ENCODE measurements around the gene IGFBPL1.
"Not testable (repeated sequence)": the region's sequence is repeated elsewhere in the genome, so short reads cannot be mapped to it uniquely, and the experiment has no call there.

Gene IGFBPL1

DNA sequence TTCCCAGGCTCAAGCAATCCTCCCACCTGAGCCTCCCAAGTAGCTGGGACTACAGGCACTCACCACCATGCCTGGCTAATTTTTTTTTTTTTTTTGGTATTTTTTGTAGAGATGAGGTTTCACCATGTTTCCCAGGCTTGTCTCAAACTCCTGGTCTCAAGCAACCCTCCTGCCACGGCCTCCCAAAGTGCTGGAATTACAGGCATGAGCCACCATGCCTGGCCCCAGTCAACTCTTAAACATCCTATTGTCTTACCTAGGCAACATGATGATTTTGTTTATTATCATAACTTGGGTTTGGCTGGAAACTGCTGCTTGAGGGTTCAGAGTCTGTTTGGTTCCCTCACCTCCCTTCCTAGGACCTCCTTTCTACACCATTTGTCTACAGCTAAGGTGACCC lies 25.1 kb downstream of the IGFBPL1 start:
- DNase-seq (ENCODE audit: low read depth in 2 of 2) = not testable (repeated sequence)

DNA sequence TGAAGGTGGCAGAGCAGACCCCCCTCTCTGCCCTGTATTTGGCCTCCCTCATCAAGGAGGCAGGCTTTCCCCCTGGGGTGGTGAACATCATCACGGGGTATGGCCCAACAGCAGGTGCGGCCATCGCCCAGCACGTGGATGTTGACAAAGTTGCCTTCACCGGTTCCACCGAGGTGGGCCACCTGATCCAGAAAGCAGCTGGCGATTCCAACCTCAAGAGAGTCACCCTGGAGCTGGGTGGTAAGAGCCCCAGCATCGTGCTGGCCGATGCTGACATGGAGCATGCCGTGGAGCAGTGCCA lies 27.9 kb downstream of the IGFBPL1 start:
- DNase-seq (ENCODE audit: low read depth in 2 of 2) = no peak

DNA sequence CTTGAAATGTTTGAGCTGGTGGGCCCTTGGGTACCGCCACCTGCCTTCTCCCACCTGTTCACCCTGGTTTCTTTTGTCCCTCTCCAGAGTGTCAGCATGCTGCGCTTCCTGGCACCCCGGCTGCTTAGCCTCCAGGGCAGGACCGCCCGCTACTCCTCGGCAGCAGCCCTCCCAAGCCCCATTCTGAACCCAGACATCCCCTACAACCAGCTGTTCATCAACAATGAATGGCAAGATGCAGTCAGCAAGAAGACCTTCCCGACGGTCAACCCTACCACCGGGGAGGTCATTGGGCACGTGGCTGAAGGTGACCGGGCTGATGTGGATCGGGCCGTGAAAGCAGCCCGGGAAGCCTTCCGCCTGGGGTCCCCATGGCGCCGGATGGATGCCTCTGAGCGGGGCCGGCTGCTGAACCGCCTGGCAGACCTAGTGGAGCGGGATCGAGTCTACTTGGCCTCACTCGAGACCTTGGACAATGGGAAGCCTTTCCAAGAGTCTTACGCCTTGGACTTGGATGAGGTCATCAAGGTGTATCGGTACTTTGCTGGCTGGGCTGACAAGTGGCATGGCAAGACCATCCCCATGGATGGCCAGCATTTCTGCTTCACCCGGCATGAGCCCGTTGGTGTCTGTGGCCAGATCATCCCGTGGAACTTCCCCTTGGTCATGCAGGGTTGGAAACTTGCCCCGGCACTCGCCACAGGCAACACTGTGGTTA lies 28.4 kb downstream of the IGFBPL1 start:
- DNase-seq (ENCODE audit: low read depth in 2 of 2) = no peak

DNA sequence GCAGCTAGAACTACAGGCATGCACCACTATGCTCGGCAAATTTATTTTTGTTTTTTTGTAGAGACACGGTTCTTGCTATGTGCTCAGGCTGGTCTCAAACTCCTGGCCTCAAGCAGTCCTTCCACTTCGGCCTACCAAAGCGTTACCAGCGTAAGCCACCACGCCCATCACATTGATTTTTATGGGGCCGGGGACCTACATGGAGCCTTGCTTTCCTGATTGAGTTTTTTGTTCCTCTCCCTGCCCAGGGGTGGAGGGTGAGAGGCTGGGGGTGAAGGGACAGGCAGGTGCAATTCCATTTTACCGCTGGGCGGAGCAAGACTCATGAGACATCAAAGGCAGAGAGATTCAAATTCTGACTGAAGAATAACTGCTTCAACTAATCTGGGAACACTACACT lies 29.8 kb downstream of the IGFBPL1 start:
- no peak for DNase-seq (ENCODE audit: low read depth in 2 of 2)

DNA sequence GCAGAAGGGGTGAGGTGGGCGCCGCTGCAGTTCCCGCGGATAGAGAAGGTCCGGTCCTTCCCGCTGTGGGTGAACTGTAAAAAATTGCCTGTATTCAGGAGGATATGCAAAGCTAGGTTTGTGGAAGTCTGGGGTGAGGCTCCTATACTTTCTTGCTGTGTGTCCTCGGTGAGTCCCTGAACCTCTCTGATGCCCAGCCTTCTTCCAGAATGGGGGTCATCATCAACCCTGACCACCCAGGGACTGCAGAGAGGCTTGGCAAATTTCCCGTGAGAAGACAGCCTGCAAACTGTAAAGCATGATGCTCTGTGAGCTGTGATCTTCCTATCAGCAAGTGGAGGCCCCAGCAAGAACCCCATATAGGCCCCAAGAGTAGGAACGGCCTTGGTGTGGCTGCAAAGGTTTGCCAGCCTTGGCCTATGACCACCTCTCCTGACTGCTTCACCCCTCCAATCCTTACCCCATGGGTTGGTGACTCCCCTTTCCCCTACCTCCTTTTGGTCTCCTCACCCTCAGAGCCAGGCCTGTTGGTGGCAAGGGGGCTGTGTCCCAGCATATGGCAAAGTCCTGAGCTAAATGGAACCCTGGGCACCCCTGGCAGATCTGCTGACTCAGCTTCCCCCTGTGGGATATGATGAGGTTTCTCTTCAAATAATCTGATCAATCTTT lies 31.0 kb downstream of the IGFBPL1 start:
- no peak for DNase-seq (ENCODE audit: low read depth in 2 of 2)

DNA sequence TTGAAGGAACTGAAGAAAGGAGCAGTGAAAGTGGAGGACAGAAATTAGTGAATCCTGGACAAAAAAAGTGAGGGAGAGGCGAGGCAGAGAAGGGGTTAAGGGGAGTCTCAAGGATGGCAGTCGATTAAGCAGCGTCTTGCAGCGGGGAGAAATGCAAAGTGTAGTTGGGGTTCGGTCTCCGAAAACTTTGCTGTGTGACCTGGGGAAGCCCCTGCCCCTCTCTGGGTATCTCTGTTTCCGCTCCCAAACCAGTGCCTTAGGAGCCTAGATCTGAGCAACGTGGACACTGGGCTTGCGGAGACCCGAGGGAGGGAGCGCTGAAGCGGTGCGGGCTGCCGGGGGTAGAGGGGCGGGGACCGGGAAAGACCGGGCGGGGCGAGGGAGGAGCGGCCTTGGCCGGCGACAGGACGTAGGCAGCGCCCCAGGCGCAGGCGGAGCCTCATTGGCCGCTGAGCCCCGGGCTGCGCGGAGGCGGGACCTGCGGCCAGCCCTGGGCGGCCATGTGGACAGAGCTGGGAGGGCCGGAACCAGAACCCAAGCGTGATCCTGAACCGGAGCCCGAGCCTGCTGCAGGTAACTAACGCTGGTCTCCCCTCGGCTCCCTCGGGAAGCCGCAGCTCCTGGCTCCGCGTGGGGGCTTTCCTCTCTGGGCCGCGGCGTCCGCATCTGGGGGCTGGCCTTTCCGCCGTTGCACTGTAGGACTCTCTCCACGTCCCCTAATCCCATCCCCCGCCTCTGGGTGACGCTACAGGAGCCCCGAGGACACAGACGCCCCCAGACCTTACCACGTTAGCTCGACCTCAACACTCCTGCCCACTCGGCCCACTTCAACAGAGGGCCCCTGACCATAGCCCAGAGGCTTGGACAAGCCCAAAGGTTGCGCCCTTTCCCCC lies 31.8 kb downstream of the IGFBPL1 start, which contains the start of gene ALDH1B1:
TSS of gene ALDH1B1 (plus strand) at position 468 of the 893 bp plus-strand sequence. CDS start 3,047 bp downstream, outside the sequence.
- DNase-seq (ENCODE audit: low read depth in 2 of 2) = peak; percentile 2 to 67

DNA sequence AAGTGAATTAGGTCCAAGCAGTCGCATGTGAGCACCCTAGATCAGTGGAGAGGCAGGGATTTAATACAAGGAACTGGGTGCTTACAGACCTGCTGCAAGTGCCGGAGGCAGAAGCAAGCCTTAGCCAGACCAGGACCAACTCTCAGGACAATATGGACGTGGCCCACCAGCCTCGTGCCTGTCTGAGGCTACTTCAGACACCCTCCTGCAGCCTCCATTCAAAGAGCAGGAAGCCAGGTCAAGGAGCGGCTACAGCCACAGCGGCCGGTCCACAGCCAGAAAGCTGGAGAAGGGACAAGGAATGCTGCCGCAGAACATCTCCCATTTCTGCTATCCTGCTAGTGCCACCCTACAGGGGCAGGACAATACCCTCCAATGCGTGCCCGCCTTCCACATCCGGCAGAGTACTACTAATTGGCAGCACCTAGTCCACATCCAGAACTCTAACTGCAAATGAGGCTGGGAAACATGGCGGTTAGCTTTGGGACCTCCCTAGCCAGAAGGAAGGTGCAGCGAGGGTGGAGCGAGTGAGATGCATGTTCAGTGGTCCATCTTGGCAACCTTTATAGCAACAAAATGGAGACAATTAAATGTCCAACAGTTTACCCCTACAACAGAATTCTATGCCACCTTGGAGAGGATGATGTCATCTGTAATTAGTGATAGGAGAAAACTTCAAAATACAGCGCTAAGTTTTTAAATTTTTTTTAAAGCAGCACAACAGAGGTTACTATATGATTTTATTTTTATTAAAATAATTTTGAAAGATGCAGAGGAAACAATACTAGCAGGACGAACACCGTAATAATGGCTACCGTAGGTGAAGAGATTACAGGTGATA lies 32.8 kb downstream of the IGFBPL1 start:
- DNase-seq (ENCODE audit: low read depth in 2 of 2) = no peak

DNA sequence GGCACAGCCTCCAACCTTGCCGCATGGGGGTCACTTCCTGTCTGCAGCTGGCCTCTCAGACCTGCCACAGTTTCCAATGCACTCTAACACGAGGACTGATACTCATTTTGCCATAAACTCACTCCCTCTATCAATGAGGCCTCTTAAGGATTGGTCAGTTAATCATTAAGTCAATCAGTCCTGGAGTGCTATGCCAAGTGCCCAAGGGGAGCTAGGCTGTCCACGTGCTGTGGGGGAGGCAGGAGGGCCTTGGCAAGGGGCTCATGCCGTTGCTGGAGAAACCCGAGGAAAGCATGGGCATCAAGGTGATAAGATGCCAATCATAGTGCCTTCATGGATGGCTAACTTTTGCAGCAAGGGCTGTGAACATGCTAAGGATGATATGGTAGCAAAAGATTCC lies 33.4 kb downstream of the IGFBPL1 start:
- DNase-seq (ENCODE audit: low read depth in 2 of 2) = no peak

DNA sequence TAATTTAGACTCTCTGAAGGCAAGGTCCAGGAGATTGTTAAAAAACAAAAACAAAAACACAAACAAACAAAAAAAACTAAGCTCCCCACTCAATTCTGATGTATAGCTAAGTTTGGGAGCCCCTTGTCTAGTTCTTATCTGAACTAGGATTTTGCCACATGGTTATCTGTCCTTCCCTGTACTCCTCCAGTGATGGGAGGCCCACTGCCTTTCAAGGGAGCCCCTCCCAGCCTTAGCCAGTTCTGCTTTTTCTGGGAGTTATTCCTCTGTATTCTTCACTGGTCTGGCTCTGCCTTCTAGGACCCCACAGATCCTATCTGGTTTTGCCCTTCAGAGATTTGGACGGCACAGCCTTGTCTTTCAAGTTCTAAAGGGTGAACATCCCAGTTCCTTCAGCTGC lies 33.8 kb downstream of the IGFBPL1 start:
- no peak for DNase-seq (ENCODE audit: low read depth in 2 of 2)

DNA sequence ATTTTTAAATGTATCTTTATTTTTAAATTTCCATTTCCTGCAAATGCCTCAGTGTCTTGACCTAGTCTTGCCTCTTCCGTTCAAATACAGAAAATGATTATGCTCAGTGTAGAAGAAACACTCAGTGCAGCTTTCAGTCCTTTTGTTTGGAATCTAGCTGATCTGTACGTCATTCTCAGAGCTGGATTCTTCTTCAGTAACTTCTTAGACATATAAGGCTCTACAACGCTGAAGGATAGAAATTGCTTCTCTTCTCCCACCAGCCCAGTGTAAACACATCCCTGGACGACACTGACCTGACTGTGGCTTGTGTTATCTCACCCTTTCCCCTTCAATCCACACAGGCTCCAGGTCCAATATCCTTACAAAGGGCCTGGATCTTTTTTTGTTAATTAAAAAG lies 34.9 kb downstream of the IGFBPL1 start:
- no peak for DNase-seq (ENCODE audit: low read depth in 2 of 2)

DNA sequence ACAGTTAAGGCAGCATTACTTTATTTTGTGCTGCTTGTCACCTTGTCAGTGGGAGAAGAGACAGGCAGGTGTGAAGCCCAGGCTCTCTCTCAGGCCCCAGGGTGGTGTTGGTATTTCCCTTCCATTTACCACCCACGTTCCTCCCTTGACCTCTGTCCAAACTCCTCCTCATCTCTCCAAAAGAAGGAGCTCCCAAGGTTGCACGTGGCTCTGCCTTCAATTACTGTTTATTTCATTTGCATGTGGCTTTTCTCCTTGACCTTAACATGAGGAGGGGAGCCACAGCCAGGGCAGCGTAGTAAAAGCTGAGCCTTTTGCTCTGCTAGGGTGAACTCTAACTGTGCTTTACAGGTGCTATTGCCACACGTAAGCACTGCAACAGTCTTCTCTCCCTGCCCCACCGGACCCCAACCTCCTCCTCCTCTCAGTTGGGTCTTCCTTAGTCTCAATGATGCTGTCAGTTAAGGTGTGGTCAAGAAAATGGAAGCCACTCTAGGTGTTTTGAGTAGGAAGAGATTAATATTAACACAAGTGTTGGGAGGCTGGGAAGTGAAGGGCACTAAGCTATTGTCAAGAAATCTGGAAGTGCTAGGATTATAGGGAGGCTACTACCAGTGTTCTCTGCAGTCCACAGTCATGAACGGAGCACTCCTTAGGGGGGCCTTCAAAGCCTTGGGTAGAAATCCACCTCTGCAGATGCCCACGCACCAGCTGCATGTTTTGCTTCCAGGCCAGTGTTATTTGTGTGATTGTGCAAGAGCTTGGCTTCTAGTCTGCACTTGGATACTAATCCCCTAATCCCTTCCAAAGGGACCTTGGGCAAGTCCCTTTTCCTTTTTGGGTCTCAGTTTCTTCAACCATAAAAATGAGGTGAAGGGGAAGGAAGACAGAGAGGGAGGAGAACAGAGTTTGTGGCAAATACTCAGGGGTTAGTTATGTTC lies 35.7 kb downstream of the IGFBPL1 start:
- no peak for DNase-seq (ENCODE audit: low read depth in 2 of 2)

DNA sequence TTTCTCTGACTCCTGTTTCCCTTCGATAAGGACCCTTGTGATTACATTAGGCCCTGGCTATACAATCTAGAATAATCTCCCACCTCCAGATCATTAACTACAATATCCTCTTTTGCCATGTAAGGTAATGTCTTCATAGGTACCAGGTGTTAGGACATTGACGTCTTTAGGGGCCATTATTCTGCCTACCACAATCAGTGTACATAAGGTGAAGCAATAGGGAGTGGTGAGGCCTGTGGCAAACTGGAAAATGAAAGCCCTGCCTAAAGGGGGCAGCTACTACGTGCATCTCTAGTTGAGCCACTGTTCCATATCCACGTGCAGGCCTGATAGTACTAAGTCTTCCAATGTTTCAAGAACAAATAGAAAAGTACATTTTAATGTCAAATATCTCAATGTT lies 36.5 kb downstream of the IGFBPL1 start:
- DNase-seq (ENCODE audit: low read depth in 2 of 2) = no peak

DNA sequence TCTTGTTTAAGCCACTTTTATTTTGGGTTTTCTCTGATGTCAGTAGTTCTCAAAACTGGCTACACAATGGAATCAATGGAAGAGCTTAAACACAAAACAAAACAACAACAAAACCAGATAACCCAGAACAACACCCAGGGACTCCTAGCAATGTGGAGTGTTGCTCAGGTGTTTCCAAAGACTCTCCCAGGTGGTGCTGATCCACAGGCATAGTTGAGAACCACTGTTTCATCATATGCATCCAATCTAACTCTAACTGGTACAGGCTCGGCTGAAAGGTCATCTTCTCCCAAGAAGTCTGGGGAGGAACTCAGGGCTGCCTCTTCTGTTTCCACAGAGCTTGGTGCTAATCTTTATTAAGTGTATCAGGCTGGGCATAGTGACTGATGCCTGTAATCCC lies 37.2 kb downstream of the IGFBPL1 start:
- no peak for DNase-seq (ENCODE audit: low read depth in 2 of 2)

DNA sequence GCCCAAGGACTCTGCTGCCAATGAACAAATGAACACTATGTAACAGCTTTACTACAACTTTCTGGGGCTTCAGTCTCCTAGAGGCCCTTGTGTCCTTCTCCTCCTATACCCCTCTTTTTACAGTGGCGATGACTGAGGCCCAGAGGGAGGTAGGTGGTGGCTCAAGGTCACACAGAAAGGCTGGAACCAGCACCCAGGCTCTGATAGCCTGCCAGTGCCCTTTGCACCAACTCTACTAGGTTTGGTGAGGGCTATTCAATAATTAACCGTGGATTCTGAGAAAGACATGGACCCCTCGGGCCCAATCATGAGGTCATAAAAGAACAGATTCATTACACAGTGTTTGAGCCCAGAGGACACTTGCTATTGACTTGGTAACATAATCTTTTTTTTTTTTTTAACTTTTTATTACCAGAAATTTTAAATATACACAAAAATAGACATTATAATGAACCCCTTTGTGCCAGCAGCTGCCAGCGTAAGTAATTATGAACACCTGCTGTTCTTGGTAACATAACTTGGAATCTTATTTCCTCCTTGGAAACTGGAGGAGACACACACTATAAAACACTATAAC lies 37.8 kb downstream of the IGFBPL1 start:
- no peak for DNase-seq (ENCODE audit: low read depth in 2 of 2)

DNA sequence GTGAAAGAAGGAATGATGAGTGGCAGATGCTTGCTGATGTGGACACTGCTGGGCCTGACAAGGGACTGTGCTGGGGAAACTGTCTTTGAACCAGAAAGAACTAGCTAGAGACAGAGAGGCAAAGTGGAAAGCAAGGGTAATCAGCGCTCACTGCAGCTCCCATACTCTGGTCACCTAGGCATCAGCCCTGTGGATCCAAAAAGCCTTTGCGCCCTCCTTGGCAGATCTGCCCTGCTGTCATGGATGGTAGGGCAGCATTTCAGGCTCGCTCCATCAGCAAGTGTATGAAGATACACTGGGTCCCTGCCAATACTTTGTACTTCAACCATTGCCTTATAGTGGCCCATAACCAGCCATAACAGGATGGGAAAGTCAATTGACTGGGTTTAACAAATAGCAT lies 38.4 kb downstream of the IGFBPL1 start:
- no peak for DNase-seq (ENCODE audit: low read depth in 2 of 2)

DNA sequence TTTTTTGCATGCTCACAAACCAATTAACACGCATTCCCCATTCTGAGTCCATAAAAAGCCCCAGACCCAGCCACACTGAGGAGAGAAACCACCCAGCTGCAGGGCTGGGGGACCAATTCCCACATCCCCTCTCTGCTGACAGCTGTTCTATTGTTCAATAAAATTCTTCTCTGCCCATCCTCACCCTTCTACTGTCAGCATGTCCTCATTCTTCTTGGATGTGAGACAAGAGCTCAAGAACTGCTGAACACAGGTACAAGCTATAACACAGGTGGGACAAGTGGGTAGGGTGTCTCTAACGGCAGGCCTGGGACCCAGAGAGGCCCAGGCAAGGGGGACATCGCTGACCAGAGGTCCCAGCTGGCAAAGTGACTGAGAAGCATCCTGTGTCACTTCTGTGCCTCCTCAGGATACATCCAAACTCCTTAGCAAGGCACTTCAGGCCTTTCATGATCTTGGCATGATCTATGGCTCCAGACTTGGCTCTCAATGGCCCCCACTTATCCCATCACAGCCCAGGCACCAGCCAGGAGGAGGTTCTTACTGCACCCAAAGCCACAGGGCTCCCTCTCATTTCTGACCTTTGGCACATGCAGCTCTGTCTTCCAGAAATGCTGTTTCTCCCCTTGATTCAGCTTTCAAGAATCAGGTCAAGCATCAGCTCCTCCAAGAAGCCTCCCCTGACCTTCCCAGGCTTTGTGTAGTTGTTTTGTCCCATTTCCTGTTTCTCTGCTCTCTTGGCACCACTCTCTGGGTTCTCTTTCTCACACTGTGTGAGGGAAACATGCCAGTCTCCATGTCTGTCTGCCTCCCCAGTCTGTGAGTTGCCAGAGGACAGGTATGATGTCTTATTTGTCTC lies 39.0 kb downstream of the IGFBPL1 start:
- no peak for DNase-seq (ENCODE audit: low read depth in 2 of 2)

DNA sequence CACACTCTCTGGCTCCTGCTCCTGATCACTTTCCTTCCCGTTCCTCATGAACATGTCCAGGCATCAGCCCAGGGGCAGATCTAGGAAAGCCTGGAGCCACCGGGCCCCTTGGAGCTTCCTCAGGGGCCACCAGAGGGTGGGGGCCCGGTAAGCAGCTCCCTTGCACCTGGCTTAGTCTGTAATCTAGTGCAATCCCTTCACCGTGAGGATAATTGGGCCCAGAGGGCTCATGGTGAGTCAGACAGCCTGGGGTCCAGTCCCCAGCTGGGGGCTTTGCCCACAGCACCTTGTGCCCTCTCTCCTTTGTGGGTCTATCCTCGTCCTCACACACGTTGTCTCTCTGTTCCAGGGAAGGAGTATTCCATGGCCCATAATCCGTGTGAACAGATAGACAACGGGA lies 42.1 kb downstream of the IGFBPL1 start:
- no peak for DNase-seq (ENCODE audit: low read depth in 2 of 2)

DNA sequence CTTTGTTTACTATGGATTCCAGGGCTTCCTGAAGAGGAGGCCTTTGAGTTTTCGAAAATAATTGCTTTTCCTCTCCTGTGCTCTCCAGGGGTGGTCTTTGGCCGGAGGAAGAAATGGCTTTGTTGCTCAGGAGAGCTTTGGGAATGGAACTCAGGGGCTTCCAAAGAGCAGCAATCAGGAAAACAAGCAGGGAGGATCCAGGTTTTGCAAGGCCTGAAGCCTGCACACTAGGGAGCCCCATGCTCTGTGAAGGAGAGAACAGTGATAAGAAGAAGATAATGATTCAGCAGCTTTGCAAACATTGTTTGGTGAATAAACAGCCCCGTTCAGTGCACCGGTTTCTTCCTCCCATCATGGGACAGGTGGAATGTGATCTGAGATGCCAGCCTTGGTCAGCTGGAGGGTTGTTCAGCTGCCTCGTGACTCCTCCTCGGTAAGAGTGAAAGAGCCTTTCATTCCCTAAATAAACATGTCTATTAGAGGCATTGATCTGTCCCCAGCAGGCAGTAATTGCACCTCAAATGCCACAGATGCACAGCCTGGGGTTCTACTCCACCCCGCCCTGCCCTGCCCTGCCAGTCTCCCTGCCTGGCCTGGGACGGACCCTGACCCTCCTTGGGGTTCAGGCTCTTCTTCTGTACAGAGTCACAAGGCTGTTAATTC lies 43.3 kb downstream of the IGFBPL1 start:
- DNase-seq (ENCODE audit: low read depth in 2 of 2) = no peak

All from stimulated activated CD8-positive, alpha-beta memory T cell treated with anti-CD3 and anti-CD28 coated beads, Interleukin-7, amount 100 ng/mL, for 4 hours (primary cell).